ENCODE measurements around the gene CCDC88C. TPM values are rescaled to one million over a fixed set of nuclear protein-coding genes. Genes with fewer than 3 reads are reported as not detected.

Gene CCDC88C
- total RNA-seq, 2 experiments from 2014 or later: 83.6 to 87.8 TPM

GRCh38 chr14:91332986-91333649, 84.5 kb downstream of the CCDC88C start:
- ATAC-seq (no peak), DNase-seq (no peak)
- Mint-ChIP-seq H3K9me3 (no peaks in the 10 kb centered on the region), H3K27ac (no peak overlapping the region), H3K36me3 (ENCODE audit: low read depth) (peaks cover 39% of the 10 kb centered on the region), H3K4me3 (no peak overlapping the region), H3K27me3 (no peaks in the 10 kb centered on the region), H3K4me1 (ENCODE audit: low read depth) (peaks cover 58% of the 10 kb centered on the region)
- TF ChIP-seq CTCF (IDR thresholded peaks at IDR 0.05): no peak
- ChIA-PET POLR2A (interaction anchor here (0.9 kb wide), 1 partner anchor 64 kb away, joined by 3 read pairs; no protein-coding TSS in a partner anchor), CTCF (no interaction called here)
- intact Hi-C loops (cut with micrococcal nuclease): no loop called here

GRCh38 chr14:91332171-91332985, 85.2 kb downstream of the CCDC88C start:
- intact Hi-C loops (cut with micrococcal nuclease): no loop called here
- H3K4me3 Mint-ChIP-seq: no peak overlapping the region
- TF ChIP-seq CTCF (IDR thresholded peaks at IDR 0.05): no peak
- ChIA-PET CTCF (interaction anchor here (1.6 kb wide), 1 partner anchor 14 kb away, joined by 5 read pairs; no protein-coding TSS in a partner anchor), POLR2A (interaction anchor here (0.8 to 10.5 kb wide), 5 partner anchors 7 to 82 kb away, joined by 3 to 137 read pairs (median 3); partner anchors contain the start of gene CCDC88C)
- H3K27ac Mint-ChIP-seq: peak overlapping the region; percentile 79
- no peaks in the 10 kb centered on the region for H3K9me3 Mint-ChIP-seq
- peaks cover 46% of the 10 kb centered on the region for H3K36me3 Mint-ChIP-seq (ENCODE audit: low read depth)
- H3K4me1 Mint-ChIP-seq (ENCODE audit: low read depth): peaks cover 66% of the 10 kb centered on the region
- H3K27me3 Mint-ChIP-seq: no peaks in the 10 kb centered on the region
- ATAC-seq (no peak), DNase-seq (no peak)

- no peak overlapping the region for H3K4me3 Mint-ChIP-seq
- POLR2A ChIA-PET: interaction anchor here (0.8 to 10.5 kb wide), 6 partner anchors 8 to 83 kb away, joined by 3 to 137 read pairs (median 4); partner anchors contain the start of gene CCDC88C
- peaks cover 72% of the 10 kb centered on the region for H3K4me1 Mint-ChIP-seq (ENCODE audit: low read depth)
- CTCF ChIA-PET: interaction anchor here (0.8 to 11.7 kb wide), 5 partner anchors 14 to 93 kb away, joined by 3 to 155 read pairs (median 3); partner anchors contain the start of gene CCDC88C
- peaks cover 52% of the 10 kb centered on the region for H3K36me3 Mint-ChIP-seq (ENCODE audit: low read depth)
- ATAC-seq: no peak
- no peak for DNase-seq
- TF ChIP-seq CTCF (IDR thresholded peaks at IDR 0.05): no peak
- H3K27me3 Mint-ChIP-seq: no peaks in the 10 kb centered on the region
- intact Hi-C loops (cut with micrococcal nuclease): no loop called here
- no peaks in the 10 kb centered on the region for H3K9me3 Mint-ChIP-seq
- H3K27ac Mint-ChIP-seq: peak overlapping the region; percentile 79
These were observed 85.9 kb downstream of the CCDC88C start for GRCh38 chr14:91331721-91332120.

- ChIA-PET CTCF (interaction anchor here (0.8 to 11.7 kb wide), 5 partner anchors 15 to 94 kb away, joined by 3 to 155 read pairs (median 3); partner anchors contain the start of gene CCDC88C), POLR2A (interaction anchor here (0.8 to 10.5 kb wide), 5 partner anchors 9 to 84 kb away, joined by 3 to 137 read pairs (median 4); partner anchors contain the start of gene CCDC88C)
- Mint-ChIP-seq H3K27ac (peak overlapping the region; percentile 79), H3K36me3 (ENCODE audit: low read depth) (peaks cover 57% of the 10 kb centered on the region), H3K4me3 (no peak overlapping the region), H3K27me3 (no peaks in the 10 kb centered on the region), H3K9me3 (no peaks in the 10 kb centered on the region), H3K4me1 (ENCODE audit: low read depth) (peaks cover 81% of the 10 kb centered on the region)
- ATAC-seq: peak; percentile 52
- intact Hi-C loops (cut with micrococcal nuclease): no loop called here
- peak; percentile 36 for DNase-seq
- TF ChIP-seq CTCF (IDR thresholded peaks at IDR 0.05): no peak
These were observed 86.8 kb downstream of the CCDC88C start for GRCh38 chr14:91330856-91331255.

All from activated CD8-positive, alpha-beta T cell treated with anti-CD3 and anti-CD28 coated beads for 36 hours (primary cell).